Activated T-helper 2 cell treated with anti-CD3 and anti-CD28 coated beads, Interferon-gamma antibody, Interleukin-2, Interleukin-4, amounts not matched to agents 10 μg/mL and 5 μg/mL and 100 μg/mL, durations not matched to agents 14 hours and 24 hours and 36 hours (primary cell): ENCODE results near the gene SLC22A8. TPM values are rescaled to one million over a fixed set of nuclear protein-coding genes. Genes with fewer than 3 reads are reported as not detected.

ENCODE experiments used
- DNase-seq: peaks from one replicate; pipeline ENCODE4 v3.0.0; 2021; ENCODE audit warnings: low spot score
- H3K27ac Mint-ChIP-seq: one replicate; pipeline ENCODE4 v1.8.0; 2021; ENCODE audit warnings: mixed read lengths
- H3K27me3 Mint-ChIP-seq: one replicate; pipeline ENCODE4 v1.8.0; 2021; ENCODE audit warnings: low read depth, mixed read lengths
- H3K36me3 Mint-ChIP-seq: one replicate; pipeline ENCODE4 v1.8.0; 2021; ENCODE audit warnings: low read depth, mixed read lengths
- H3K4me1 Mint-ChIP-seq: one replicate; pipeline ENCODE4 v1.8.0; 2021; ENCODE audit warnings: low read depth, mixed read lengths
- H3K4me3 Mint-ChIP-seq: one replicate; pipeline ENCODE4 v1.8.0; 2021; ENCODE audit warnings: low read depth, mild to moderate bottlenecking, moderate library complexity, mixed read lengths
- H3K9me3 Mint-ChIP-seq: one replicate; pipeline ENCODE4 v1.8.0; 2021; ENCODE audit warnings: mixed read lengths
- intact Hi-C: fragments of 100-400 bp; cut with micrococcal nuclease; formaldehyde crosslinking; loops from one replicate; pipeline ENCODE4 v1.15.1; 2023
- total RNA-seq: library from RNA; stranded (reverse); gene quantifications from 2 replicates; pipeline ENCODE4 v1.2.3, GENCODE V29; 2022

SLC22A8 gene
- total RNA-seq, 1 donor from 2014 or later = not detected

GRCh38 chr11:63012430-63012829 is 3.2 kb downstream of the SLC22A8 start:
- Mint-ChIP-seq H3K4me3 (no peak overlapping the region), H3K36me3 (no peaks in the 10 kb centered on the region), H3K27ac (no peak overlapping the region), H3K27me3 (no peaks in the 10 kb centered on the region), H3K9me3 (no peaks in the 10 kb centered on the region), H3K4me1 (no peaks in the 10 kb centered on the region)
- intact Hi-C loops = no loop called here
- DNase-seq = no peak

GRCh38 chr11:63010934-63011439 is 4.7 kb downstream of the SLC22A8 start:
- H3K27ac Mint-ChIP-seq = no peak overlapping the region
- intact Hi-C loops = no loop called here
- H3K4me3 Mint-ChIP-seq = no peak overlapping the region
- H3K36me3 Mint-ChIP-seq = no peaks in the 10 kb centered on the region
- no peaks in the 10 kb centered on the region for H3K27me3 Mint-ChIP-seq
- H3K9me3 Mint-ChIP-seq = no peaks in the 10 kb centered on the region
- DNase-seq = no peak
- no peaks in the 10 kb centered on the region for H3K4me1 Mint-ChIP-seq

- no peak for DNase-seq
- Mint-ChIP-seq H3K36me3 (no peaks in the 10 kb centered on the region), H3K4me3 (no peak overlapping the region), H3K9me3 (no peaks in the 10 kb centered on the region), H3K27me3 (peaks cover 10% of the 10 kb centered on the region), H3K27ac (no peak overlapping the region), H3K4me1 (no peaks in the 10 kb centered on the region)
- intact Hi-C loops = no loop called here
Observed at GRCh38 chr11:63007920-63008319, 7.7 kb downstream of the SLC22A8 start.

GRCh38 chr11:63001456-63001855 is 14.2 kb downstream of the SLC22A8 start:
- Mint-ChIP-seq H3K36me3 (no peaks in the 10 kb centered on the region), H3K27ac (no peak overlapping the region), H3K27me3 (peaks cover 19% of the 10 kb centered on the region), H3K9me3 (no peaks in the 10 kb centered on the region), H3K4me3 (no peak overlapping the region), H3K4me1 (no peaks in the 10 kb centered on the region)
- intact Hi-C loops = no loop called here
- DNase-seq = no peak

GRCh38 chr11:62999649-63000048 is 16.0 kb downstream of the SLC22A8 start:
- H3K27me3 Mint-ChIP-seq = peaks cover 12% of the 10 kb centered on the region
- H3K36me3 Mint-ChIP-seq = no peaks in the 10 kb centered on the region
- no peak for DNase-seq
- no peak overlapping the region for H3K27ac Mint-ChIP-seq
- H3K9me3 Mint-ChIP-seq = no peaks in the 10 kb centered on the region
- H3K4me1 Mint-ChIP-seq = no peaks in the 10 kb centered on the region
- no peak overlapping the region for H3K4me3 Mint-ChIP-seq
- intact Hi-C loops = no loop called here

- intact Hi-C loops = no loop called here
- no peak overlapping the region for H3K27ac Mint-ChIP-seq
- no peaks in the 10 kb centered on the region for H3K36me3 Mint-ChIP-seq
- H3K27me3 Mint-ChIP-seq = peaks cover 9% of the 10 kb centered on the region
- DNase-seq = no peak
- H3K4me3 Mint-ChIP-seq = no peak overlapping the region
- H3K9me3 Mint-ChIP-seq = no peaks in the 10 kb centered on the region
- H3K4me1 Mint-ChIP-seq = no peaks in the 10 kb centered on the region
Observed at GRCh38 chr11:62999156-62999555, 16.5 kb downstream of the SLC22A8 start.

GRCh38 chr11:62996271-62996670 is 19.4 kb downstream of the SLC22A8 start:
- Mint-ChIP-seq H3K27ac (no peak overlapping the region), H3K4me1 (no peaks in the 10 kb centered on the region), H3K4me3 (no peak overlapping the region), H3K9me3 (no peaks in the 10 kb centered on the region), H3K36me3 (no peaks in the 10 kb centered on the region), H3K27me3 (peaks cover 4% of the 10 kb centered on the region)
- intact Hi-C loops = no loop called here
- DNase-seq = no peak

GRCh38 chr11:62994775-62995174 is 20.9 kb downstream of the SLC22A8 start:
- H3K9me3 Mint-ChIP-seq = no peaks in the 10 kb centered on the region
- no peaks in the 10 kb centered on the region for H3K4me1 Mint-ChIP-seq
- H3K27ac Mint-ChIP-seq = no peak overlapping the region
- no peak overlapping the region for H3K4me3 Mint-ChIP-seq
- no peak for DNase-seq
- intact Hi-C loops = no loop called here
- H3K27me3 Mint-ChIP-seq = peaks cover 4% of the 10 kb centered on the region
- H3K36me3 Mint-ChIP-seq = no peaks in the 10 kb centered on the region

- DNase-seq = no peak
- Mint-ChIP-seq H3K27ac (no peak overlapping the region), H3K36me3 (no peaks in the 10 kb centered on the region), H3K27me3 (no peaks in the 10 kb centered on the region), H3K9me3 (no peaks in the 10 kb centered on the region), H3K4me1 (no peaks in the 10 kb centered on the region), H3K4me3 (no peak overlapping the region)
- intact Hi-C loops = no loop called here
Observed at GRCh38 chr11:62988276-62988675, 27.4 kb downstream of the SLC22A8 start.

GRCh38 chr11:62985041-62985750 is 30.4 kb downstream of the SLC22A8 start:
- no peak for DNase-seq
- Mint-ChIP-seq H3K27me3 (no peaks in the 10 kb centered on the region), H3K27ac (no peak overlapping the region), H3K9me3 (no peaks in the 10 kb centered on the region), H3K4me3 (no peak overlapping the region), H3K4me1 (no peaks in the 10 kb centered on the region), H3K36me3 (no peaks in the 10 kb centered on the region)
- intact Hi-C loops = no loop called here

GRCh38 chr11:62984451-62984991 is 31.1 kb downstream of the SLC22A8 start, which contains the start of gene SLC22A6:
Gene SLC22A6 (minus strand): TSS chr11:62984967. CDS start chr11:62984690, 277 bp downstream.
- Mint-ChIP-seq H3K4me3 (no peak within 1 kb of the TSS), H3K27ac (no peak within 1 kb of the TSS), H3K9me3 (no peaks in the 10 kb centered on the region), H3K4me1 (no peaks in the 10 kb centered on the region), H3K36me3 (no peaks in the 10 kb centered on the region), H3K27me3 (no peaks in the 10 kb centered on the region)
- intact Hi-C loops = no loop called here
- no peak for DNase-seq

GRCh38 chr11:62983536-62984199 is 32.0 kb downstream of the SLC22A8 start:
- H3K27ac Mint-ChIP-seq = no peak overlapping the region
- H3K4me3 Mint-ChIP-seq = no peak overlapping the region
- no peaks in the 10 kb centered on the region for H3K9me3 Mint-ChIP-seq
- H3K4me1 Mint-ChIP-seq = no peaks in the 10 kb centered on the region
- no peaks in the 10 kb centered on the region for H3K36me3 Mint-ChIP-seq
- H3K27me3 Mint-ChIP-seq = no peaks in the 10 kb centered on the region
- no peak for DNase-seq
- intact Hi-C loops = no loop called here

- intact Hi-C loops = no loop called here
- no peak overlapping the region for H3K4me3 Mint-ChIP-seq
- no peak overlapping the region for H3K27ac Mint-ChIP-seq
- no peaks in the 10 kb centered on the region for H3K9me3 Mint-ChIP-seq
- H3K36me3 Mint-ChIP-seq = no peaks in the 10 kb centered on the region
- no peak for DNase-seq
- no peaks in the 10 kb centered on the region for H3K4me1 Mint-ChIP-seq
- H3K27me3 Mint-ChIP-seq = no peaks in the 10 kb centered on the region
Observed at GRCh38 chr11:62981743-62982142, 33.9 kb downstream of the SLC22A8 start.
